Measurements from ENCODE around the gene PLCL2. TPM values are rescaled to one million over a fixed set of nuclear protein-coding genes. Genes with fewer than 3 reads are reported as not detected.

The PLCL2 gene
- total and polyA plus RNA-seq, 2 donors (not counting 1 experiment from before 2014, with no cell fraction given) = 21.7 to 55.2 TPM

- Mint-ChIP-seq H3K9me3 (ENCODE audit: insufficient read depth) (no peaks in the 10 kb centered on the region), H3K27me3 (no peaks in the 10 kb centered on the region), H3K4me1 (peaks cover 56% of the 10 kb centered on the region), H3K4me3 (peak overlapping the region; percentile 97), H3K27ac (peak overlapping the region; percentile 96)
- intact Hi-C loops (cut with micrococcal nuclease) = loop anchor here (1.0 to 10.0 kb wide), 5 partner anchors 8 to 621 kb away; partner anchors contain the start of genes DPH3, OXNAD1 and RFTN1
- Histone ChIP-seq H3K4me2 (replicated peaks; ENCODE audit: low read depth, low read length, poor library complexity, severe bottlenecking) (peak overlapping the region; percentile 87), H3K27ac (ENCODE audit: low read length in 2 of 2) (peak overlapping the region; percentile 88 to 91), H3K9ac (ENCODE audit: low read length) (peak overlapping the region; percentile 95), H3K27me3 (replicated peaks in 1 of 4; ENCODE audit: control extremely low read depth in 1 of 4, control insufficient read depth in 3 of 4, insufficient read depth in 4 of 4, low read length in 3 of 4) (no peaks in the 10 kb centered on the region), H4K20me1 (ENCODE audit: control insufficient read depth, insufficient read depth, low read length, poor library complexity, severe bottlenecking) (no peaks in the 10 kb centered on the region), H3K9me3 (ENCODE audit: control extremely low read depth in 1 of 3, control insufficient read depth in 2 of 3, insufficient read depth in 1 of 3, low read length in 2 of 3) (peaks cover 0 to 6% (median 0%) of the 10 kb centered on the region in 3 donors), H2AFZ (ENCODE audit: insufficient read depth, low read depth, low read length, poor library complexity, severe bottlenecking) (peak overlapping the region; percentile 93), H3K4me1 (ENCODE audit: control insufficient read depth in 2 of 2, insufficient read depth in 2 of 2, low read length in 2 of 2) (peaks cover 29 to 35% of the 10 kb centered on the region in 2 donors), H3K79me2 (ENCODE audit: control insufficient read depth, insufficient read depth, low read length) (peaks cover 58% of the 10 kb centered on the region), H3K4me3 (ENCODE audit: control extremely low read depth in 1 of 5, extremely low read depth in 1 of 5, insufficient read depth in 1 of 5, low read depth in 2 of 5, low read length in 4 of 5) (peak overlapping the region; percentile 78 to 98 (median 94)), H3K36me3 (replicated peaks in 1 of 2; ENCODE audit: control extremely low read depth in 1 of 2, control insufficient read depth in 1 of 2, extremely low read depth in 1 of 2, insufficient read depth in 2 of 2, low read length in 1 of 2) (no peaks in the 10 kb centered on the region)
- CTCF ChIA-PET = interaction anchor here (1.0 to 3.4 kb wide), 8 partner anchors 10 to 346 kb away, joined by 3 to 23 read pairs (median 5); no protein-coding TSS in a partner anchor
- no peak for DNase-seq
- ATAC-seq (ENCODE audit: low read depth) = peak; percentile 19
- TF ChIP-seq EZH2 (IDR thresholded peaks at IDR 0.05; ENCODE audit: borderline replicate concordance, insufficient read depth, low read depth, low read length, poor library complexity, severe bottlenecking) = no peak
- TF ChIP-seq CTCF (IDR thresholded peaks at IDR 0.05) = no peak
- POLR2A ChIA-PET = interaction anchor here (1.1 to 3.1 kb wide), 2 partner anchors 11 to 44 kb away, joined by 7 to 22 read pairs; no protein-coding TSS in a partner anchor
- 0% methylated on average over 10 of the region's 15 CpGs for WGBS (ENCODE audit: insufficient coverage)
Observed at GRCh38 chr3:16885593-16886302, 993 bp downstream of the PLCL2 start.

GRCh38 chr3:16886303-16886683, 1.5 kb downstream of the PLCL2 start:
- ATAC-seq (ENCODE audit: low read depth) = no peak
- H3K9ac ChIP-seq (ENCODE audit: low read length) = peak overlapping the region; percentile 95

More at GRCh38 chr3:16886303-16886683, 1.5 kb downstream of the PLCL2 start:
- intact Hi-C loops (cut with micrococcal nuclease) = loop anchor here (5.0 to 10.0 kb wide), 3 partner anchors 49 to 374 kb away; partner anchors contain the start of gene RFTN1
- Histone ChIP-seq H3K9me3 (ENCODE audit: control extremely low read depth in 1 of 3, control insufficient read depth in 2 of 3, insufficient read depth in 1 of 3, low read length in 2 of 3) (peaks cover 0 to 6% (median 0%) of the 10 kb centered on the region in 3 donors), H3K79me2 (ENCODE audit: control insufficient read depth, insufficient read depth, low read length) (peaks cover 63% of the 10 kb centered on the region), H4K20me1 (ENCODE audit: control insufficient read depth, insufficient read depth, low read length, poor library complexity, severe bottlenecking) (no peaks in the 10 kb centered on the region), H3K4me2 (replicated peaks; ENCODE audit: low read depth, low read length, poor library complexity, severe bottlenecking) (peak overlapping the region; percentile 87), H3K27me3 (replicated peaks in 1 of 4; ENCODE audit: control extremely low read depth in 1 of 4, control insufficient read depth in 3 of 4, insufficient read depth in 4 of 4, low read length in 3 of 4) (no peaks in the 10 kb centered on the region), H2AFZ (ENCODE audit: insufficient read depth, low read depth, low read length, poor library complexity, severe bottlenecking) (peak overlapping the region; percentile 93), H3K4me1 (ENCODE audit: control insufficient read depth in 2 of 2, insufficient read depth in 2 of 2, low read length in 2 of 2) (peaks cover 35 to 40% of the 10 kb centered on the region in 2 donors), H3K36me3 (replicated peaks in 1 of 2; ENCODE audit: control extremely low read depth in 1 of 2, control insufficient read depth in 1 of 2, extremely low read depth in 1 of 2, insufficient read depth in 2 of 2, low read length in 1 of 2) (no peaks in the 10 kb centered on the region), H3K27ac (ENCODE audit: low read length in 2 of 2) (peak overlapping the region; percentile 88 to 91), H3K4me3 (ENCODE audit: control extremely low read depth in 1 of 5, extremely low read depth in 1 of 5, insufficient read depth in 1 of 5, low read depth in 2 of 5, low read length in 4 of 5) (peak overlapping the region; percentile 78 to 98 (median 94))
- DNase-seq = peak; percentile 35
- H3K27ac Mint-ChIP-seq = peak overlapping the region; percentile 96
- no peak for TF ChIP-seq EZH2 (IDR thresholded peaks at IDR 0.05; ENCODE audit: borderline replicate concordance, insufficient read depth, low read depth, low read length, poor library complexity, severe bottlenecking)
- no peak for TF ChIP-seq CTCF (IDR thresholded peaks at IDR 0.05)
- ChIA-PET CTCF (interaction anchor here (1.0 to 3.4 kb wide), 4 partner anchors 9 to 325 kb away, joined by 3 to 23 read pairs (median 3); no protein-coding TSS in a partner anchor), POLR2A (interaction anchor here (1.1 to 3.1 kb wide), 2 partner anchors 10 to 44 kb away, joined by 7 to 22 read pairs; no protein-coding TSS in a partner anchor)
- peak overlapping the region; percentile 97 for H3K4me3 Mint-ChIP-seq
- no peaks in the 10 kb centered on the region for H3K9me3 Mint-ChIP-seq (ENCODE audit: insufficient read depth)
- H3K4me1 Mint-ChIP-seq = peaks cover 61% of the 10 kb centered on the region
- WGBS (ENCODE audit: insufficient coverage) = 0% methylated on average over 1 of the region's 3 CpGs
- H3K27me3 Mint-ChIP-seq = no peaks in the 10 kb centered on the region

All from B cell (primary cell).